Activated T-helper 9 cell treated with anti-CD3 and anti-CD28 coated beads, Interleukin-2, amount 50 U/mL, for 16 hours (primary cell): ENCODE data around the gene SFRP2.

ENCODE experiments used
- DNase-seq: peaks from one replicate; pipeline ENCODE4 v3.0.0-alpha.2; 2020; ENCODE audit warnings: low read depth

The SFRP2 gene

GRCh38 chr4:153788413-153789276 lies at the start of gene SFRP2:
Gene SFRP2, minus strand, starts transcription at chr4:153789083. Its CDS starts 248 bp downstream, at chr4:153788835.
- DNase-seq = no peak

- no peak for DNase-seq
Measured at GRCh38 chr4:153838564-153838963, 49.7 kb upstream of the SFRP2 start.

- no peak for DNase-seq
Measured at GRCh38 chr4:153834901-153835300, 46.0 kb upstream of the SFRP2 start.

GRCh38 chr4:153832720-153833287 lies 43.9 kb upstream of the SFRP2 start:
- DNase-seq = no peak

GRCh38 chr4:153832054-153832453 lies 43.2 kb upstream of the SFRP2 start:
- DNase-seq = no peak

- DNase-seq = no peak
Measured at GRCh38 chr4:153831245-153831644, 42.4 kb upstream of the SFRP2 start.

- no peak for DNase-seq
Measured at GRCh38 chr4:153825691-153826090, 36.8 kb upstream of the SFRP2 start.

GRCh38 chr4:153825126-153825525 lies 36.2 kb upstream of the SFRP2 start:
- no peak for DNase-seq

GRCh38 chr4:153824501-153824900 lies 35.6 kb upstream of the SFRP2 start:
- DNase-seq = no peak

GRCh38 chr4:153823483-153823882 lies 34.6 kb upstream of the SFRP2 start:
- DNase-seq = no peak

- no peak for DNase-seq
Measured at GRCh38 chr4:153822316-153822715, 33.4 kb upstream of the SFRP2 start.

GRCh38 chr4:153817466-153817865 lies 28.6 kb upstream of the SFRP2 start:
- no peak for DNase-seq

GRCh38 chr4:153816542-153816941 lies 27.7 kb upstream of the SFRP2 start:
- DNase-seq = no peak

- no peak for DNase-seq
Measured at GRCh38 chr4:153814789-153815188, 25.9 kb upstream of the SFRP2 start.

- no peak for DNase-seq
Measured at GRCh38 chr4:153809916-153810810, 21.3 kb upstream of the SFRP2 start.

GRCh38 chr4:153809307-153809706 lies 20.4 kb upstream of the SFRP2 start:
- DNase-seq = no peak

GRCh38 chr4:153808175-153808574 lies 19.3 kb upstream of the SFRP2 start:
- DNase-seq = no peak

- DNase-seq = no peak
Measured at GRCh38 chr4:153806073-153806472, 17.2 kb upstream of the SFRP2 start.

GRCh38 chr4:153804722-153805121 lies 15.8 kb upstream of the SFRP2 start:
- DNase-seq = no peak

- DNase-seq = no peak
Measured at GRCh38 chr4:153799694-153800074, 10.8 kb upstream of the SFRP2 start.

- DNase-seq = no peak
Measured at GRCh38 chr4:153798901-153799693, 10.2 kb upstream of the SFRP2 start.

GRCh38 chr4:153798420-153798819 lies 9.5 kb upstream of the SFRP2 start:
- no peak for DNase-seq
